ENCODE data around the gene SORCS3.
"Not testable (repeated sequence)": the region's sequence is repeated elsewhere in the genome, so short reads cannot be mapped to it uniquely, and the experiment has no call there.

Gene SORCS3

GRCh38 chr10:104690959-104691358 lies 49.9 kb downstream of the SORCS3 start:
- DNase-seq: no peak

GRCh38 chr10:104694074-104694473 lies 53.0 kb downstream of the SORCS3 start:
- DNase-seq: no peak

- DNase-seq: not testable (repeated sequence)
Measured at GRCh38 chr10:104703262-104703661, 62.2 kb downstream of the SORCS3 start.

- no peak for DNase-seq
Measured at GRCh38 chr10:104706886-104707285, 65.8 kb downstream of the SORCS3 start.

GRCh38 chr10:104707602-104708459 lies 66.7 kb downstream of the SORCS3 start:
- DNase-seq: no peak

- no peak for DNase-seq
Measured at GRCh38 chr10:104711302-104711721, 70.2 kb downstream of the SORCS3 start.

GRCh38 chr10:104730593-104730992 lies 89.5 kb downstream of the SORCS3 start:
- not testable (repeated sequence) for DNase-seq

- DNase-seq: no peak
Measured at GRCh38 chr10:104731192-104731591, 90.1 kb downstream of the SORCS3 start.

- no peak for DNase-seq
Measured at GRCh38 chr10:104732222-104732621, 91.1 kb downstream of the SORCS3 start.

- DNase-seq: no peak
Measured at GRCh38 chr10:104734433-104734832, 93.3 kb downstream of the SORCS3 start.

- DNase-seq: no peak
Measured at GRCh38 chr10:104735036-104735756, 94.1 kb downstream of the SORCS3 start.

- no peak for DNase-seq
Measured at GRCh38 chr10:104735757-104736391, 94.8 kb downstream of the SORCS3 start.

GRCh38 chr10:104741127-104741526 lies 100.0 kb downstream of the SORCS3 start:
- DNase-seq: no peak

- DNase-seq: no peak
Measured at GRCh38 chr10:104744052-104744451, 103.0 kb downstream of the SORCS3 start.

- no peak for DNase-seq
Measured at GRCh38 chr10:104750291-104750690, 109.2 kb downstream of the SORCS3 start.

GRCh38 chr10:104762793-104763192 lies 121.7 kb downstream of the SORCS3 start:
- DNase-seq: no peak

- DNase-seq: no peak
Measured at GRCh38 chr10:104766341-104766740, 125.3 kb downstream of the SORCS3 start.

GRCh38 chr10:104767282-104767681 lies 126.2 kb downstream of the SORCS3 start:
- DNase-seq: no peak

- DNase-seq: no peak
Measured at GRCh38 chr10:104767745-104768144, 126.7 kb downstream of the SORCS3 start.

- no peak for DNase-seq
Measured at GRCh38 chr10:104773105-104773504, 132.0 kb downstream of the SORCS3 start.

- no peak for DNase-seq
Measured at GRCh38 chr10:104774234-104774633, 133.1 kb downstream of the SORCS3 start.

- DNase-seq: no peak
Measured at GRCh38 chr10:104777086-104777799, 136.2 kb downstream of the SORCS3 start.

GRCh38 chr10:104778371-104778770 lies 137.3 kb downstream of the SORCS3 start:
- no peak for DNase-seq
